Measurements from ENCODE around the gene IL17A. TPM values are rescaled to one million over a fixed set of nuclear protein-coding genes. Genes with fewer than 3 reads are reported as not detected.

The IL17A gene
- total and polyA plus RNA-seq, 7 donors, result not detected

- H3K27me3 ChIP-seq (ENCODE audit: insufficient read depth in 3 of 3, low read length in 2 of 3), result no peaks in the 10 kb centered on the region
- peak overlapping the region; percentile 80 for H3K4me3 ChIP-seq
- peaks cover 0 to 79% of the 10 kb centered on the region in 2 donors for H3K36me3 ChIP-seq (ENCODE audit: insufficient read depth in 1 of 2, low read depth in 1 of 2)
- no peaks in the 10 kb centered on the region for H3K9me3 ChIP-seq
- 33 to 53% (median 52%) methylated on average over 1 of the region's 1 CpG for WGBS, 3 donors
- no peak for TF ChIP-seq CTCF (IDR thresholded peaks at IDR 0.05)
- H3K4me1 ChIP-seq, result no peaks in the 10 kb centered on the region
- peak overlapping the region; percentile 81 for H3K27ac ChIP-seq
- ATAC-seq (no peak), DNase-seq (no peak)
- intact Hi-C loops (cut with DNase I), result loop anchor here in 1 of 2 donors (5.0 kb wide), 1 partner anchor 54 kb away; the partner anchor contains the start of gene PKHD1
These were observed 44.6 kb upstream of the IL17A start for GRCh38 chr6:52141596-52141995.

- no peaks in the 10 kb centered on the region for H3K9me3 ChIP-seq
- no peaks in the 10 kb centered on the region for H3K27me3 ChIP-seq (ENCODE audit: insufficient read depth in 3 of 3, low read length in 2 of 3)
- 38 to 58% (median 39%) methylated on average over 1 of the region's 1 CpG for WGBS, 3 donors
- intact Hi-C loops (cut with DNase I), result loop anchor here in 1 of 2 donors (5.0 kb wide), 1 partner anchor 55 kb away; the partner anchor contains the start of gene PKHD1
- peak overlapping the region; percentile 80 for H3K4me3 ChIP-seq
- no peak for ATAC-seq
- DNase-seq, result no peak
- H3K27ac ChIP-seq, result peak overlapping the region; percentile 8
- H3K36me3 ChIP-seq (ENCODE audit: insufficient read depth in 1 of 2, low read depth in 1 of 2), result peaks cover 0 to 89% of the 10 kb centered on the region in 2 donors
- H3K4me1 ChIP-seq, result no peaks in the 10 kb centered on the region
- no peak for TF ChIP-seq CTCF (IDR thresholded peaks at IDR 0.05)
These were observed 43.6 kb upstream of the IL17A start for GRCh38 chr6:52142556-52142955.

- no peaks in the 10 kb centered on the region for H3K9me3 ChIP-seq
These were observed 42.6 kb upstream of the IL17A start for GRCh38 chr6:52143551-52143950.

GRCh38 chr6:52144196-52145076 is 41.7 kb upstream of the IL17A start:
- no peak overlapping the region for H3K4me3 ChIP-seq

More at GRCh38 chr6:52143551-52143950, 42.6 kb upstream of the IL17A start:
- TF ChIP-seq CTCF (IDR thresholded peaks at IDR 0.05), result no peak
- ATAC-seq (no peak), DNase-seq (no peak)
- no peaks in the 10 kb centered on the region for H3K4me1 ChIP-seq
- intact Hi-C loops (cut with DNase I), result loop anchor here in 1 of 2 donors (5.0 kb wide), 1 partner anchor 56 kb away; the partner anchor contains the start of gene PKHD1
- 65 to 84% (median 73%) methylated on average over 4 of the region's 4 CpGs for whole genome bisulfite sequencing, 3 donors
- peaks cover 0 to 87% of the 10 kb centered on the region in 2 donors for H3K36me3 ChIP-seq (ENCODE audit: insufficient read depth in 1 of 2, low read depth in 1 of 2)
- H3K27ac ChIP-seq, result peak overlapping the region; percentile 53
- no peaks in the 10 kb centered on the region for H3K27me3 ChIP-seq (ENCODE audit: insufficient read depth in 3 of 3, low read length in 2 of 3)
- H3K4me3 ChIP-seq, result no peak overlapping the region

More at GRCh38 chr6:52144196-52145076, 41.7 kb upstream of the IL17A start:
- Histone ChIP-seq H3K9me3 (no peaks in the 10 kb centered on the region), H3K36me3 (ENCODE audit: insufficient read depth in 1 of 2, low read depth in 1 of 2) (peaks cover 0 to 87% of the 10 kb centered on the region in 2 donors), H3K27ac (peak overlapping the region; percentile 53), H3K4me1 (no peaks in the 10 kb centered on the region), H3K27me3 (ENCODE audit: insufficient read depth in 3 of 3, low read length in 2 of 3) (no peaks in the 10 kb centered on the region)
- no peak for TF ChIP-seq CTCF (IDR thresholded peaks at IDR 0.05)
- intact Hi-C loops (cut with DNase I), result loop anchor here in 1 of 2 donors (5.0 kb wide), 1 partner anchor 57 kb away; the partner anchor contains the start of gene PKHD1
- no peak for ATAC-seq
- WGBS, 3 donors, result 87 to 91% (median 90%) methylated on average over 14 of the region's 14 CpGs
- DNase-seq, result no peak

All from psoas muscle (tissue), 8 donors.